K562 (cell line): ENCODE measurements around the gene PRR35. TPM values are rescaled to one million over a fixed set of nuclear protein-coding genes. Genes with fewer than 3 reads are reported as not detected.

ENCODE experiments used
- C11orf30 ChIP-seq: fragments of 450-650 bp; IDR thresholded peaks from 2 replicates; pipeline ENCODE4 v1.6.1; 2016; ENCODE audit warnings: low read depth, mild to moderate bottlenecking
- EGR1 ChIP-seq: fragments of 450-650 bp; conservative IDR thresholded peaks from 2 replicates; pipeline ENCODE4 v1.6.1; 2017; ENCODE audit warnings: mild to moderate bottlenecking
- FOXK2 ChIP-seq, 2 experiments: fragments of 450-650 bp; IDR thresholded peaks in 1 of 2; conservative IDR thresholded peaks in 1 of 2; 2 replicates each; pipeline ENCODE4 v1.6.1; 2016; ENCODE audit warnings: low read depth in 2 of 2, mild to moderate bottlenecking in 1 of 2
- FOXM1 ChIP-seq, 2 experiments: fragments of 450-650 bp in 1 of 2; sonication (generic) in 1 of 2; formaldehyde crosslinking in 1 of 2; IDR thresholded peaks; 2 replicates each; pipeline versions ENCODE4 v1.6.1 to v1.9.0; 2017 to 2022; ENCODE audit warnings: low read depth in 2 of 2, mild to moderate bottlenecking in 2 of 2, missing genetic modification reagents in 1 of 2, moderate library complexity in 1 of 2
- GTF2E2 ChIP-seq: fragments of 200-800 bp; sonication (Bioruptor generic); IDR thresholded peaks from 2 replicates; pipeline ENCODE4 v1.6.1; 2016; ENCODE audit warnings: missing genetic modification characterization, missing compliant biosample characterization
- HNRNPL ChIP-seq: fragments of 200-400 bp; formaldehyde crosslinking; IDR thresholded peaks from 2 replicates; pipeline ENCODE4 v1.6.1; 2017; ENCODE audit warnings: low read depth, mild to moderate bottlenecking, low read length
- ILF3 ChIP-seq: fragments of 450-650 bp; IDR thresholded peaks from 2 replicates; pipeline ENCODE4 v1.6.1; 2018; ENCODE audit warnings: antibody characterized with exemption, mild to moderate bottlenecking, moderate library complexity, borderline replicate concordance
- IRF1 ChIP-seq: sonication (generic); formaldehyde crosslinking; IDR thresholded peaks from 2 replicates; pipeline ENCODE4 v1.8.0; 2022; ENCODE audit warnings: missing genetic modification reagents, mild to moderate bottlenecking, borderline replicate concordance
- MAZ ChIP-seq, 2 experiments: fragments of 450-650 bp in 1 of 2; sonication (generic) in 1 of 2; formaldehyde crosslinking; IDR thresholded peaks in 1 of 2; conservative IDR thresholded peaks in 1 of 2; 2 replicates each; pipeline versions ENCODE4 v1.4.0 to v1.5.0; 2020; ENCODE audit warnings: mild to moderate bottlenecking in 1 of 2, missing genetic modification reagents in 1 of 2
- POLR3G ChIP-seq: IDR thresholded peaks from 2 replicates; pipeline ENCODE4 v1.6.1; 2011; ENCODE audit not compliant: insufficient read length, insufficient replicate concordance; ENCODE audit errors: extremely low read depth
- SIN3A ChIP-seq, 2 experiments: fragments of 150-350 bp in 1 of 2; IDR thresholded peaks; 2 replicates each; pipeline ENCODE4 v1.6.1; 2011 to 2016; ENCODE audit warnings: borderline replicate concordance in 2 of 2, low read depth in 2 of 2, low read length in 2 of 2, mild to moderate bottlenecking in 2 of 2, moderate library complexity in 2 of 2; ENCODE audit not compliant: control insufficient read depth in 1 of 2
- SREBF1 ChIP-seq: fragments of 150-350 bp; IDR thresholded peaks from 2 replicates; pipeline ENCODE4 v1.6.1; 2014; ENCODE audit warnings: antibody characterized with exemption, low read depth, low read length, borderline replicate concordance
- TRIM24 ChIP-seq, 2 experiments: fragments of 450-650 bp; IDR thresholded peaks; 2 replicates each; pipeline ENCODE4 v1.6.1; 2016
- ZFP30 ChIP-seq: fragments of 250-450 bp; sonication (Bioruptor Pico); IDR thresholded peaks from 2 replicates; pipeline ENCODE4 v1.8.0; 2022; ENCODE audit warnings: moderate library complexity, mild to moderate bottlenecking, inconsistent platforms, borderline replicate concordance
- ZNF436 ChIP-seq: fragments of 250-450, 450-650 bp; sonication (Bioruptor Pico); formaldehyde crosslinking; IDR thresholded peaks from 2 replicates; pipeline ENCODE4 v1.7.0; 2020; ENCODE audit warnings: mild to moderate bottlenecking
- ZNF609 ChIP-seq: sonication (generic); formaldehyde crosslinking; IDR thresholded peaks from 2 replicates; pipeline ENCODE4 v1.8.1; 2023; ENCODE audit warnings: missing genetic modification reagents, mild to moderate bottlenecking, borderline replicate concordance
- ZNF79 ChIP-seq: fragments of 250-450 bp; sonication (Bioruptor Pico); IDR thresholded peaks from 2 replicates; pipeline ENCODE4 v1.4.0; 2020; ENCODE audit warnings: low read depth, mild to moderate bottlenecking, moderate library complexity
- polyA plus RNA-seq, 8 experiments: library from polyadenylated mRNA; depleted of rRNA in 4 of 8; stranded (reverse) in 5 of 8; unstranded in 3 of 8; fragments of >200 nt; fragmentation: Nextera tagmentation in 2 of 8; fragmentation: Illumina TruSeq in 1 of 8; extraction: Ambion mirVana in 2 of 8; extraction: Trizol in 1 of 8; gene quantifications; 2 replicates each; pipeline versions ENCODE4 v1.2.1 to v1.2.3, GENCODE V29; 2011 to 2014; ENCODE audit warnings: inconsistent platforms in 1 of 8, missing spikeins in 1 of 8
- total RNA-seq, 7 experiments: library from RNA; depleted of rRNA in 6 of 7; stranded (reverse); fragments of >200 nt in 6 of 7; fragmentation: Illumina TruSeq in 2 of 7; extraction: Trizol in 2 of 7; gene quantifications; 2 replicates each; pipeline versions ENCODE4 v1.2.1 to v1.2.3, GENCODE V29; 2011 to 2021; ENCODE audit warnings: low replicate concordance in 1 of 7
- TF ChIP-seq, protein P1 (sequence below): IDR thresholded peaks from 3 replicates; pipeline ENCODE4 v1.6.1; 2011; ENCODE audit warnings: borderline replicate concordance, mild to moderate bottlenecking; ENCODE audit not compliant: insufficient read length, insufficient read depth

The PRR35 gene
- total and polyA plus RNA-seq, 9 of the 15 experiments (the other 6 are each of a cell fraction or from before 2014, with no cell fraction given): 0.17 to 0.45 (median 0.21) TPM; not detected in 5

- no peak for TF ChIP-seq ZNF79 (CRISPR knock-in tag)
- TF ChIP-seq ZFP30 (CRISPR knock-in tag): no peak
- no peak for TF ChIP-seq ZNF436
- TF ChIP-seq SIN3A (IDR thresholded peaks at IDR 0.05; ENCODE audit: borderline replicate concordance in 2 of 2, control insufficient read depth in 1 of 2, low read depth in 2 of 2, low read length in 2 of 2): no peak; a peak in 1 of 4 replicates
- no peak for TF ChIP-seq ILF3
- TF ChIP-seq, protein P1, sequence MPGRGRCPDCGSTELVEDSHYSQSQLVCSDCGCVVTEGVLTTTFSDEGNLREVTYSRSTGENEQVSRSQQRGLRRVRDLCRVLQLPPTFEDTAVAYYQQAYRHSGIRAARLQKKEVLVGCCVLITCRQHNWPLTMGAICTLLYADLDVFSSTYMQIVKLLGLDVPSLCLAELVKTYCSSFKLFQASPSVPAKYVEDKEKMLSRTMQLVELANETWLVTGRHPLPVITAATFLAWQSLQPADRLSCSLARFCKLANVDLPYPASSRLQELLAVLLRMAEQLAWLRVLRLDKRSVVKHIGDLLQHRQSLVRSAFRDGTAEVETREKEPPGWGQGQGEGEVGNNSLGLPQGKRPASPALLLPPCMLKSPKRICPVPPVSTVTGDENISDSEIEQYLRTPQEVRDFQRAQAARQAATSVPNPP: no peak
- no peak for TF ChIP-seq FOXM1 (IDR thresholded peaks at IDR 0.05; ENCODE audit: low read depth)
- TF ChIP-seq FOXM1 (CRISPR knock-in tag; IDR thresholded peaks at IDR 0.05; ENCODE audit: low read depth): no peak
- TF ChIP-seq FOXK2 (conservative IDR thresholded peaks at IDR 0.05 in 1 of 2, IDR thresholded peaks at IDR 0.05 in 1 of 2; ENCODE audit: low read depth in 2 of 2): 0 out of 4 replicates have a peak, but pooled peaks of 1 of the 2 experiments have one; percentile 11
- no peak for TF ChIP-seq HNRNPL
- TF ChIP-seq TRIM24 (IDR thresholded peaks at IDR 0.05): no peak
- TF ChIP-seq ZNF609 (CRISPR knock-in tag): no peak
- TF ChIP-seq POLR3G: no peak
- TF ChIP-seq GTF2E2 (tag): no peak
- peak; percentile 93 for TF ChIP-seq EGR1
- TF ChIP-seq MAZ (CRISPR knock-in tag; conservative IDR thresholded peaks at IDR 0.05 in 1 of 2, IDR thresholded peaks at IDR 0.05 in 1 of 2): peak; percentile 43 to 54; a peak in 2 of 4 replicates
- TF ChIP-seq SREBF1: peak; percentile 96
- TF ChIP-seq C11orf30: no peak
- no peak for TF ChIP-seq IRF1 (CRISPR knock-in tag)
These were observed 29.5 kb downstream of the PRR35 start, which contains the start of gene RAB40C (continued) for GRCh38 chr16:589658-590187.
